Keratinocyte (primary cell): ENCODE data around the gene KCNN2.

Experiments
- CTCF ChIP-seq, 3 experiments: IDR thresholded peaks in 1 of 3; conservative IDR thresholded peaks in 1 of 3; optimal IDR thresholded peaks in 1 of 3; 2 replicates in 2 of 3; 3 replicates in 1 of 3; pipeline versions ENCODE3 to v1.5.1; 2011; ENCODE audit warnings: low read length in 3 of 3, mild to moderate bottlenecking in 3 of 3, moderate library complexity in 2 of 3, control low read depth in 1 of 3, inconsistent platforms in 1 of 3; ENCODE audit not compliant: insufficient read depth in 2 of 3; ENCODE audit errors: extremely low read depth in 1 of 3
- EZH2 ChIP-seq: IDR thresholded peaks from one replicate; pipeline ENCODE4 v1.6.1; 2012; ENCODE audit warnings: inconsistent platforms, mild to moderate bottlenecking, low read length, moderate library complexity

GRCh38 chr5:114327987-114328386 lies 33.9 kb upstream of the KCNN2 start:
- TF ChIP-seq CTCF (optimal IDR thresholded peaks at IDR 0.05 in 1 of 3, IDR thresholded peaks at IDR 0.05 in 1 of 3, conservative IDR thresholded peaks at IDR 0.05 in 1 of 3; ENCODE audit: extremely low read depth in 1 of 3, insufficient read depth in 2 of 3, low read length in 3 of 3) (no peak), EZH2 (no peak)
